ENCODE measurements around the gene ASMT.

DNA sequence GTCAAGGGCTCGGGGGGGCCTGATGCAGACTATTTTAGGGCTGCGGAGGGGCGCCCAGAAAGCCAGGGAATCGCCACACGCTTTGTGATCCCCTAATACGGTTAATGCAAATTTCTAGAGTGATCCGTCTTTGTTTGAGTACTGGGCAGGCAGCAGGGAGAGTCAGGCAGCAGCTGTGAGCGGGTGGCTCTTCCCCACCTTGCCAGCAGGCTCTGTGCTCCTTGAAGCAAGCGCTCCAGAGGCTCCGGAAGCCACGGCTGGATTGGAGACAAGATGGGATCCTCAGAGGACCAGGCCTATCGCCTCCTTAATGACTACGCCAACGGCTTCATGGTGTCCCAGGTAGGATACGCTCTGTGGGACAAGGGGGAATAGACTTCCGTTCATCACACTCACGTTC, at the start of gene ASMT:
- TF ChIP-seq FOXA1 (IDR thresholded peaks at IDR 0.05) (no peak), ZNF384 (IDR thresholded peaks at IDR 0.05) (no peak)
